Lower lobe of right lung (tissue), 2 donors: ENCODE data around the gene SEC24B. TPM values are rescaled to one million over a fixed set of nuclear protein-coding genes. Genes with fewer than 3 reads are reported as not detected.

Experiments used
- ATAC-seq, 2 donors: fragments of 200-7000 bp; cut with Tn5 transposase; one replicate each; pipeline ENCODE4 v1.9.1; 2020 to 2022; ENCODE audit warnings: mild to moderate bottlenecking in 2 of 2, moderate library complexity in 2 of 2
- DNase-seq: peaks from one replicate; pipeline ENCODE4 v3.0.0-alpha.2; 2020
- H3K27ac ChIP-seq: fragments of 200-600 bp; one replicate; pipeline ENCODE4 v1.8.0; 2022
- H3K27me3 ChIP-seq: fragments of 200-600 bp; one replicate; pipeline ENCODE4 v1.8.0; 2022; ENCODE audit warnings: low read depth
- H3K36me3 ChIP-seq: fragments of 200-600 bp; one replicate; pipeline ENCODE4 v1.8.0; 2022; ENCODE audit warnings: mild to moderate bottlenecking
- H3K4me1 ChIP-seq: fragments of 200-600 bp; one replicate; pipeline ENCODE4 v1.8.0; 2022
- H3K4me3 ChIP-seq: fragments of 200-600 bp; one replicate; pipeline ENCODE4 v1.8.0; 2022; ENCODE audit warnings: mild to moderate bottlenecking
- H3K9me3 ChIP-seq: fragments of 200-600 bp; one replicate; pipeline ENCODE4 v1.8.0; 2022
- intact Hi-C: fragments of 100-400 bp; cut with DNase I; formaldehyde crosslinking; loops from one replicate; pipeline ENCODE4 v1.11.0; 2022
- total RNA-seq: library from RNA; stranded (reverse); fragmentation: NEBNext Ultra II Directional; extraction: Animal tissue kit (Norgen Biotek cat#: 25700); gene quantifications from one replicate; pipeline ENCODE4 v1.2.1, GENCODE V29; 2021
- TF ChIP-seq, protein P1 (sequence below): fragments of 200-600 bp; IDR thresholded peaks from one replicate; pipeline ENCODE4 v1.8.0; 2022; ENCODE audit warnings: antibody characterized with exemption, mild to moderate bottlenecking
- donor health status: DM: no; HTN: yes; CAD: no; lungs with severe emphysema.

The SEC24B gene
- total RNA-seq, 1 donor from 2014 or later: 35.0 TPM

DNA sequence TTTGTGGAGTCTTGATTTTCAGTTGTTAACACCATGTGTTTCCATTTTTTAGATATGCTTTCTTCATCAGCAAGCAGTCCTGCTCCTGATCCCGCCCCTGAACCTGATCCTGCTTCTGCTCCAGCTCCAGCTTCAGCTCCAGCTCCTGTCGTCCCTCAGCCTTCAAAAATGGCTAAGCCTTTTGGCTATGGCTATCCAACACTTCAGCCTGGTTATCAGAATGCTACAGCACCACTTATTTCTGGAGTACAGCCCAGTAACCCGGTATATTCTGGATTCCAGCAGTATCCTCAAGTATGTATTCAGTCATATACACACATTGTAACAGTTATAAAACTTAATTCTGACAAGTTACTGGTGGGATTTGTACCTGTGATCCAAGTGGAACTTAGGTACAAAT is 60.9 kb downstream of the SEC24B start:
- Histone ChIP-seq H3K27me3 (no peaks in the 10 kb centered on the region), H3K36me3 (peaks cover 73% of the 10 kb centered on the region), H3K27ac (no peak overlapping the region), H3K4me1 (no peaks in the 10 kb centered on the region), H3K4me3 (no peak overlapping the region), H3K9me3 (no peaks in the 10 kb centered on the region)
- intact Hi-C loops: no loop called here
- ATAC-seq: no peak
- DNase-seq: no peak
- TF ChIP-seq, protein P1, sequence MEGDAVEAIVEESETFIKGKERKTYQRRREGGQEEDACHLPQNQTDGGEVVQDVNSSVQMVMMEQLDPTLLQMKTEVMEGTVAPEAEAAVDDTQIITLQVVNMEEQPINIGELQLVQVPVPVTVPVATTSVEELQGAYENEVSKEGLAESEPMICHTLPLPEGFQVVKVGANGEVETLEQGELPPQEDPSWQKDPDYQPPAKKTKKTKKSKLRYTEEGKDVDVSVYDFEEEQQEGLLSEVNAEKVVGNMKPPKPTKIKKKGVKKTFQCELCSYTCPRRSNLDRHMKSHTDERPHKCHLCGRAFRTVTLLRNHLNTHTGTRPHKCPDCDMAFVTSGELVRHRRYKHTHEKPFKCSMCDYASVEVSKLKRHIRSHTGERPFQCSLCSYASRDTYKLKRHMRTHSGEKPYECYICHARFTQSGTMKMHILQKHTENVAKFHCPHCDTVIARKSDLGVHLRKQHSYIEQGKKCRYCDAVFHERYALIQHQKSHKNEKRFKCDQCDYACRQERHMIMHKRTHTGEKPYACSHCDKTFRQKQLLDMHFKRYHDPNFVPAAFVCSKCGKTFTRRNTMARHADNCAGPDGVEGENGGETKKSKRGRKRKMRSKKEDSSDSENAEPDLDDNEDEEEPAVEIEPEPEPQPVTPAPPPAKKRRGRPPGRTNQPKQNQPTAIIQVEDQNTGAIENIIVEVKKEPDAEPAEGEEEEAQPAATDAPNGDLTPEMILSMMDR: no peak

DNA sequence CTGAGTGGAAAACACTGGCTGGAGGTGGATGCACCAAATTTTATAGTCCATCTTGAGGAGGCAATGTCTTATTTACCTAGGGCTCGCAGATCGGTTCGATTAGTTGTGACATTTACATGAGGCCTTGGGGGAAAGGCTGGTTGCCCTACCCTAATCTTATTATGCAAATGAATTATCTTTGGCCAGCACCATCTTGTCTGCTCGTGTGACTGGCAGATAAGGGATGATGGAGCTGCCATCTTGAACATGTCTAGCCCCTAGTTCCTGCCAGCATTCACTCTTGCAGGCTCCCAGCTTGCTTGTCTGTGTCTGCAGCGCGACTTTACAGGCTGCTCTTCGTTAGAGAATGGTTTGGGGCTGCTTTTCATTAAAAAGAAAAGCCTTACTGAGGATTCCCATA is 61.9 kb downstream of the SEC24B start:
- DNase-seq (no peak), ATAC-seq (no peak)
- intact Hi-C loops: no loop called here
- H3K4me1 ChIP-seq: no peaks in the 10 kb centered on the region
- H3K36me3 ChIP-seq: peaks cover 83% of the 10 kb centered on the region
- no peak overlapping the region for H3K4me3 ChIP-seq
- no peak overlapping the region for H3K27ac ChIP-seq
- no peaks in the 10 kb centered on the region for H3K27me3 ChIP-seq
- TF ChIP-seq, protein P1: no peak
- no peaks in the 10 kb centered on the region for H3K9me3 ChIP-seq

DNA sequence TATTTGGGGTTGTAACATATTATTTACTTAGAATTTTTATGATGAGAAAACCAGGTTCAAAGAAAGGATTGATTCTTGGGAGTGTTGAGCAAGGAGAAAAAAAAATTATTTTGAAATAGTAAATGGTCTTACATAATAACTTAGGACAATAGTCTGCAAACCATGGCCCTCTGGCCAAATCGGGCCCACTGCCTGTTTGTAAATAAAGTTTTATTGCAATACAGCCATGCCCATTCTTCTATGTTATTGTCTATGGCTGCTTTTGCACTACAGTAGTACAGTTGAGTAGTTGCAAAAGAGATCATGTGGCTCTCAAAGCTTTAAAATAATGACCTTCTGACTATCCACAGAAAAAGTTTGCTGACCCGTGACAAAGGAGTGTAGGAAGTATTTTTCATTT is 63.3 kb downstream of the SEC24B start:
- intact Hi-C loops: no loop called here
- Histone ChIP-seq H3K9me3 (no peaks in the 10 kb centered on the region), H3K36me3 (peaks cover 87% of the 10 kb centered on the region), H3K4me1 (no peaks in the 10 kb centered on the region), H3K27ac (no peak overlapping the region), H3K27me3 (no peaks in the 10 kb centered on the region), H3K4me3 (no peak overlapping the region)
- TF ChIP-seq, protein P1: no peak
- no peak for DNase-seq
- ATAC-seq: no peak

DNA sequence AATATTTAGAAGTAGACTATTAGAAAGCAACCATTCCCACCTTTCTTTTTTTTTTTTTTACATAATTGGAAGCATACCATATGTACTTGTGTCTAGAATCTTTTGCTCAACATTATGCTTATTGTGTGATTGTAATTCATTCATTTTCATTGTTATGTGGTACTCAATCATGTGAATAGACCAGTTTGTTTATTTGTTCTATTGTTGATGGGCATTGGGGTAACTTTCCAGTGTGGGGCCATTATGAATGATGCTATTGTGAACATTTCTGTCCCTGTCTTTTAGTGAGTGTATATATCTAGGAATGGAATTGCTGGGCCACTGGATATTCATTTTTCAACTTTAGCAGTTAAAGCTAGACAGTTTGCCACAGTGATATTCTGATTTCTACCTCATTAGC is 63.9 kb downstream of the SEC24B start:
- Histone ChIP-seq H3K4me1 (no peaks in the 10 kb centered on the region), H3K9me3 (no peaks in the 10 kb centered on the region), H3K27me3 (no peaks in the 10 kb centered on the region), H3K27ac (no peak overlapping the region), H3K4me3 (no peak overlapping the region), H3K36me3 (peaks cover 90% of the 10 kb centered on the region)
- no peak for ATAC-seq
- intact Hi-C loops: no loop called here
- no peak for DNase-seq
- TF ChIP-seq, protein P1: no peak

DNA sequence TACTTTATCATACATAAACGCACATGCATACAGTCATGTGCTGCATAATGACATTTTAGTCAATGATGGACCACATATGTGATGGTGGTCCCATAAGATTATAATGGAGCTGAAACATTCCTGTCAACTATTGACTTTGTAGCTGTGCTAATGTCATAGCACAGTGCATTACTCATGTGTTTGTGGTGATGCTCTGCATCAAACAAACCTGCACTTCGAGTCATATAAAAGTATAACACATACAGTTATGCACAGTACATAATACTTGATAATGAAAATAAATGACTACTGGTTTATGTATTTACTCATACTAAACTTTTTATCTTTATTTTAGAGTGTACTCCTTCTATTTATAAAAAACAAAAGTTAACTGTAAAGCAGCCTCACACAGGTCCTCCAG is 65.9 kb downstream of the SEC24B start:
- H3K4me3 ChIP-seq: no peak overlapping the region
- no peaks in the 10 kb centered on the region for H3K4me1 ChIP-seq
- DNase-seq: no peak
- H3K27ac ChIP-seq: no peak overlapping the region
- intact Hi-C loops: no loop called here
- no peaks in the 10 kb centered on the region for H3K9me3 ChIP-seq
- no peak for ATAC-seq
- no peaks in the 10 kb centered on the region for H3K27me3 ChIP-seq
- TF ChIP-seq, protein P1: no peak
- peaks cover 91% of the 10 kb centered on the region for H3K36me3 ChIP-seq

DNA sequence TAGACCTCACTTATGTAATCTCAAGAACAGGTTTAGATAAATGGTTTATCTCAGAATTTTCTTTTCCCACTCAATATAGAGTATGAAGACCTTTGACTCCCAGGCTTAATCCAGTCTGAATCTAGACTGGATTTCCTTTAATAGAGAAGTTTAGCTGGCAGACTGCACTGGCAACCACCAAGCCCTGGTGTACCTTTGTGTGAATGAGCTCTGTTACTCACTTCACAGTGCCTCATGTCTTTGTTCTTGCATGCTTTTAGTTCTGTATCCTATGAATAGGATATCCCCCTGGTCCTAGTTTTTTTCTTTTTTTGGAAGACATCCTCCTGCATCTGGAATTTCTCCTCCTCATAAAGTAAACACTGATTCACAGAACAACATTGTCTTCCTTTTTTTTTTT is 73.3 kb downstream of the SEC24B start:
- ATAC-seq (no peak), DNase-seq (no peak)
- Histone ChIP-seq H3K27me3 (no peaks in the 10 kb centered on the region), H3K4me1 (no peaks in the 10 kb centered on the region), H3K36me3 (peaks cover 73% of the 10 kb centered on the region), H3K27ac (no peak overlapping the region), H3K4me3 (no peak overlapping the region), H3K9me3 (no peaks in the 10 kb centered on the region)
- TF ChIP-seq, protein P1: no peak
- intact Hi-C loops: no loop called here
